Suppressor macrophage treated with lipopolysaccharide for 1 hour (primary cell): ENCODE data around the gene CNKSR1.

Source experiments
- DNase-seq, 3 donors: peaks; one replicate each; pipeline ENCODE4 v3.0.0-alpha.2; 2020 to 2022

CNKSR1 gene

GRCh38 chr1:26184883-26185282 lies 7.6 kb downstream of the CNKSR1 start:
- no peak for DNase-seq

GRCh38 chr1:26187882-26188281 lies 10.6 kb downstream of the CNKSR1 start:
- DNase-seq: no peak

GRCh38 chr1:26188477-26188876 lies 11.2 kb downstream of the CNKSR1 start:
- no peak for DNase-seq

- DNase-seq: no peak
Measured at GRCh38 chr1:26189331-26189730, 12.0 kb downstream of the CNKSR1 start.

GRCh38 chr1:26189751-26190275 lies 12.5 kb downstream of the CNKSR1 start:
- no peak for DNase-seq

GRCh38 chr1:26190373-26190987 lies 13.2 kb downstream of the CNKSR1 start, which contains the start of gene CATSPER4:
Gene CATSPER4, plus strand, starts transcription at chr1:26190602. Its CDS starts 26 bp downstream, at chr1:26190628.
- peak; percentile 19 to 31 (median 25) for DNase-seq

- DNase-seq: no peak
Measured at GRCh38 chr1:26191739-26192138, 14.4 kb downstream of the CNKSR1 start.

GRCh38 chr1:26195805-26196204 lies 18.5 kb downstream of the CNKSR1 start:
- DNase-seq: no peak

- DNase-seq: no peak
Measured at GRCh38 chr1:26197301-26197700, 20.0 kb downstream of the CNKSR1 start.

GRCh38 chr1:26197813-26198212 lies 20.5 kb downstream of the CNKSR1 start:
- DNase-seq: no peak

- DNase-seq: no peak
Measured at GRCh38 chr1:26200413-26200812, 23.1 kb downstream of the CNKSR1 start.

GRCh38 chr1:26203642-26204318 lies 26.5 kb downstream of the CNKSR1 start:
- DNase-seq: peak in 2 of 3 donors; percentile 6 to 24

GRCh38 chr1:26210147-26210870 lies 33.0 kb downstream of the CNKSR1 start:
- no peak for DNase-seq

GRCh38 chr1:26212726-26213125 lies 35.4 kb downstream of the CNKSR1 start:
- no peak for DNase-seq

- DNase-seq: no peak
Measured at GRCh38 chr1:26213335-26213905, 36.1 kb downstream of the CNKSR1 start.

GRCh38 chr1:26215246-26215645 lies 38.0 kb downstream of the CNKSR1 start:
- DNase-seq: no peak

- DNase-seq: no peak
Measured at GRCh38 chr1:26218906-26219494, 41.7 kb downstream of the CNKSR1 start.

- no peak for DNase-seq
Measured at GRCh38 chr1:26220199-26220912, 43.1 kb downstream of the CNKSR1 start.

- DNase-seq: no peak
Measured at GRCh38 chr1:26221094-26221493, 43.8 kb downstream of the CNKSR1 start.

GRCh38 chr1:26224606-26225005 lies 47.3 kb downstream of the CNKSR1 start:
- no peak for DNase-seq

GRCh38 chr1:26225033-26225831 lies 47.9 kb downstream of the CNKSR1 start:
- DNase-seq: peak; percentile 29 to 61 (median 37)
